ENCODE results near the gene PDE9A.

Gene PDE9A

DNA sequence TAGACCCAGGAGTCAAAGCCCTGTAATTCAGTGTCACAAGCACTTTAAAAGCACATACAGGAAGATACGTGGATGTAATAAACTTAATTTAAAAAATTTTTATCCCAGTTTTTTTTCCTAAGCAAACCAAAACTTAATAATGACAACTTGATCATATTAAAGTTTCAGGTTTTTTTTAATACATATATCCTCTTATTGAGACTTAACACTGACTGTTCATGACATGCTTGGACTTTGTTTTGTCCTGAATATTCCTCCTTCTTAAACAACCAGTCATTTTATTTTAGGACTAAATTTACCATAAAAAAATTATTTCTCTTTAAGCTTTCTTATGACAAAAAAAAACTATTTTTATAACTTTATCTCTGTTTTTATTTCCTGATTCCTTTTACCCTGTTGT is 161.8 kb downstream of the PDE9A start:
- DNase-seq (ENCODE audit: low spot score), result no peak
- TF ChIP-seq CTCF (IDR thresholded peaks at IDR 0.05; ENCODE audit: extremely low read depth, insufficient read depth, missing control alignments), result no peak
- in situ Hi-C loops (cut with MboI; ENCODE audit: low pct_unique_long_range_greater_than_20kb, low sequenced_read_pairs, unreplicated experiment), result loop anchor here (25.0 kb wide), 1 partner anchor 478 kb away; no protein-coding TSS in a partner anchor

DNA sequence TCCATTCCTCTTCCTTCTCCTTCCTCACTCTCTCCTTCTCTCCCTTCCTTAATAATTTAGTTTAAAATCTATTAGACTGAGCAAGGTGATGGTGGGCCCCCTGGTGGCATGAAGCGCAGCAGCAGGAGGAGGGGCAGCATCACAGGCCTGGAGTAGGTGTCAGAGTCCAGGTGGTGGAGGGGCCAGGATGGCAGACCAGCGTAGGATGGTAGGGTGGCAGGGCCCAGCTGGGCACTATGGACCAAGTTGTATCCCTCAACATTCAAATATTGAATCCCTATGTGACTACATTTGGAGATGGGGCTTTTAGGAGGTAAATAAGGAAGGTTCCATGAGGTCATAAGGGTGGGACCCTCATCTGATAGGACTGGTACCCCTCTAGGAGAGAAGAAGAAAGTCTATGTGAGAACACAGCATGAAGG is 164.9 kb downstream of the PDE9A start:
- in situ Hi-C loops (cut with MboI; ENCODE audit: low pct_unique_long_range_greater_than_20kb, low sequenced_read_pairs, unreplicated experiment), result loop anchor here (25.0 kb wide), 1 partner anchor 481 kb away; no protein-coding TSS in a partner anchor
- TF ChIP-seq CTCF (IDR thresholded peaks at IDR 0.05; ENCODE audit: extremely low read depth, insufficient read depth, missing control alignments), result peak; percentile 80
- DNase-seq (ENCODE audit: low spot score), result peak; percentile 44

- DNase-seq (ENCODE audit: low spot score), result no peak
- in situ Hi-C loops (cut with MboI; ENCODE audit: low pct_unique_long_range_greater_than_20kb, low sequenced_read_pairs, unreplicated experiment), result loop anchor here (10.0 to 25.0 kb wide), 2 partner anchors 225 to 483 kb away; no protein-coding TSS in a partner anchor
- TF ChIP-seq CTCF (IDR thresholded peaks at IDR 0.05; ENCODE audit: extremely low read depth, insufficient read depth, missing control alignments), result no peak
Measured at GRCh38 chr21:42819861-42820615, 166.6 kb downstream of the PDE9A start.

DNA sequence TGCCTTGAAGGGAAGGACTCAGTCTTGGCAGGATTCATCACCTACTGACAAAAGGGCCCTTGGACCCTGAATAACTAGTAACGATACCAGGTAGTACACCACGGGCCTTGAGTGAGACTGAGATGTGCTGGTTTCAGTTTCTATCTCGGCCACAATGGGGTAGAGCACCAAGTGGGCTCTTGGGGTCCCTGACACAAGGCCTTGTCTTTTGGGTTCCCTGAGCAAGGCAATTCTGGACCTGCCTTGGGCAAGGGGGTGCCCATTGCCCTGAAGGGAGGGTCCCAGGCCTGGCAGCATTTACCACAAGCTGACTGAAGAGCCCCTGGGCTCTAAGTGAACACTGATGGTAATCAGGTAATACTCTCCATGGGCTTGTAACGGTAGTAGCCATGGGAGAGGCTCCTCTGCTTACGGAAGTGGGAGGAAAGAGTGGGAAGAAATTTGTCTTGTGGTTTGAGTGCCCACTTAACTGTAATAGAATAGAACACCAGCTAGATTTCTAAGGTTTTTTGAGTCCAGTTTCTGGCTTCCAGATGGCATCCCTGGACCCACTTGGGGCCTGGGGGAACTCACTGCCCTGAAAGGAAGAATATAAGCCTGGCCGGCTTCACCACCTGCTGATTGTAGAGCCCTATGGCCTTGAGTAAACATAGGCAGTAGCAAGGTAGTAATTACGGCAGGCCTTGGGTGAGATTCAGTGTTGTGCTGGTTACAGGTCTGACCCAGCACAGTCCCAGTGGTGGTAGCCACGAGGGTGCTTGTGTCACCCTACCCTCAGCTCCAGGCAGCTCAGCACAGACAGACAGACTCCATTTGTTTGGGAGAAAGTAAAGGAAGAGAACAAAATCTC is 167.4 kb downstream of the PDE9A start:
- TF ChIP-seq CTCF (IDR thresholded peaks at IDR 0.05; ENCODE audit: extremely low read depth, insufficient read depth, missing control alignments), result no peak
- DNase-seq (ENCODE audit: low spot score), result no peak
- in situ Hi-C loops (cut with MboI; ENCODE audit: low pct_unique_long_range_greater_than_20kb, low sequenced_read_pairs, unreplicated experiment), result loop anchor here (10.0 to 25.0 kb wide), 2 partner anchors 226 to 484 kb away; no protein-coding TSS in a partner anchor
